Endodermal cell (in vitro differentiated cells): ENCODE data around the gene MIPEP. TPM values are rescaled to one million over a fixed set of nuclear protein-coding genes. Genes with fewer than 3 reads are reported as not detected.

Source experiments
- DNase-seq: peaks from one replicate; pipeline ENCODE4 v3.0.0-alpha.2; 2017
- H3K27ac ChIP-seq: 2 replicates; pipeline ENCODE4 v1.5.1; 2013; ENCODE audit warnings: mild to moderate bottlenecking, low read depth, low read length, moderate library complexity
- H3K27me3 ChIP-seq: 2 replicates; pipeline ENCODE4 v1.6.1; 2013; ENCODE audit warnings: mild to moderate bottlenecking, low read length, moderate library complexity; ENCODE audit not compliant: insufficient read depth, control insufficient read depth, poor library complexity, severe bottlenecking
- H3K36me3 ChIP-seq: 2 replicates; pipeline ENCODE4 v1.7.0; 2013; ENCODE audit warnings: mild to moderate bottlenecking, low read length, moderate library complexity; ENCODE audit not compliant: control insufficient read depth, insufficient read depth
- H3K4me1 ChIP-seq: one replicate; pipeline ENCODE4 v1.7.0; 2013; ENCODE audit warnings: low read length; ENCODE audit not compliant: control insufficient read depth, insufficient read depth
- H3K4me3 ChIP-seq: 2 replicates; pipeline ENCODE4 v1.5.1; 2013; ENCODE audit warnings: mild to moderate bottlenecking, low read length, moderate library complexity
- H3K9ac ChIP-seq: 2 replicates; pipeline ENCODE4 v1.6.1; 2013; ENCODE audit warnings: mild to moderate bottlenecking, low read length, moderate library complexity; ENCODE audit not compliant: poor library complexity, severe bottlenecking; ENCODE audit errors: extremely low read depth
- H3K9me3 ChIP-seq: 2 replicates; pipeline ENCODE4 v1.6.1; 2013; ENCODE audit warnings: mild to moderate bottlenecking, low read length, moderate library complexity; ENCODE audit not compliant: control insufficient read depth
- H3K27ac Mint-ChIP-seq: 2 replicates; pipeline ENCODE4 v1.8.0; 2020; ENCODE audit warnings: mixed read lengths
- H3K27me3 Mint-ChIP-seq: 2 replicates; pipeline ENCODE4 v1.8.0; 2021; ENCODE audit warnings: mild to moderate bottlenecking, mixed read lengths; ENCODE audit not compliant: insufficient read depth
- H3K36me3 Mint-ChIP-seq: 2 replicates; pipeline ENCODE4 v1.8.0; 2020; ENCODE audit warnings: low read depth, mixed read lengths
- H3K4me1 Mint-ChIP-seq: 2 replicates; pipeline ENCODE4 v1.8.0; 2020; ENCODE audit warnings: mixed read lengths
- H3K4me3 Mint-ChIP-seq: 2 replicates; pipeline ENCODE4 v1.8.0; 2020; ENCODE audit warnings: mild to moderate bottlenecking, moderate library complexity, mixed read lengths
- H3K9me3 Mint-ChIP-seq: 2 replicates; pipeline ENCODE4 v1.8.0; 2020; ENCODE audit warnings: mild to moderate bottlenecking, mixed read lengths
- WGBS, 2 experiments: methylation state at CpG; one replicate each; pipeline versions ENCODE4 v1.1.5 to v1.1.7; 2013; ENCODE audit warnings: missing lambda C conversion rate in 2 of 2, mixed read lengths in 1 of 2; ENCODE audit not compliant: insufficient coverage in 1 of 2, insufficient read length in 1 of 2; 5-methylcytosine and 5-hydroxymethylcytosine counted together
- total RNA-seq, 2 donors: library from RNA; stranded (reverse); fragmentation: NEBNext Ultra II Directional in 1 of 2; extraction: Animal tissue kit (Norgen Biotek cat#: 25700) in 1 of 2; gene quantifications; 2 replicates in 1 of 2; 3 replicates in 1 of 2; pipeline ENCODE4 v1.2.1, GENCODE V29; 2021
- TF ChIP-seq, protein P1 (sequence below): fragments of 200-600 bp; sonication (generic); conservative IDR thresholded peaks from 2 replicates; pipeline ENCODE4 v1.5.0; 2021; ENCODE audit warnings: antibody characterized with exemption, mild to moderate bottlenecking

Gene MIPEP
- total RNA-seq, 2 donors from 2014 or later = 23.1 to 23.9 TPM

DNA sequence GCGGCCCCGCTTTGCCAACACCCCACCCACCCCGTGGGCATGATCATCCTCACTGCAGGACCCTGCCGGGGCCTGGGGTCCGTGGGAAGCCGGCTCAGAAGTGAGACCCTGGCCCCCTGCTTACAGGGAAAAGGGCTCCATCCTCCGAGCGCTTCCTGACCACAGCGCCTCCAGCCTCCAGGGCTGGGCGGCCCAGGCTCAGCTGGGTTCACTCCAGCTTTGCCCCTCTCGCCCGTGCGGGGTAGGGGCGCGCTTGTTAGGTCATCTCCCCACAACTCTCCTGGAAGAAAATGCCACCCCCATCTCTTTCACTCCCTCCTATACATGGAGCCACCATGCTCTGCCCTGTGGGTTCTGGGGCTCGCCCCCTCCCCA, 14.7 kb upstream of the MIPEP start:
- no peaks in the 10 kb centered on the region for H3K9me3 Mint-ChIP-seq
- peak overlapping the region; percentile 45 for H3K4me3 Mint-ChIP-seq
- no peak for DNase-seq
- 55 to 68% methylated on average over 3 to 16 of the region's 16 CpGs for WGBS, 2 experiments
- H3K4me1 ChIP-seq = no peaks in the 10 kb centered on the region
- H3K27me3 Mint-ChIP-seq = peaks cover 27% of the 10 kb centered on the region
- H3K9me3 ChIP-seq = no peaks in the 10 kb centered on the region
- TF ChIP-seq, protein P1, sequence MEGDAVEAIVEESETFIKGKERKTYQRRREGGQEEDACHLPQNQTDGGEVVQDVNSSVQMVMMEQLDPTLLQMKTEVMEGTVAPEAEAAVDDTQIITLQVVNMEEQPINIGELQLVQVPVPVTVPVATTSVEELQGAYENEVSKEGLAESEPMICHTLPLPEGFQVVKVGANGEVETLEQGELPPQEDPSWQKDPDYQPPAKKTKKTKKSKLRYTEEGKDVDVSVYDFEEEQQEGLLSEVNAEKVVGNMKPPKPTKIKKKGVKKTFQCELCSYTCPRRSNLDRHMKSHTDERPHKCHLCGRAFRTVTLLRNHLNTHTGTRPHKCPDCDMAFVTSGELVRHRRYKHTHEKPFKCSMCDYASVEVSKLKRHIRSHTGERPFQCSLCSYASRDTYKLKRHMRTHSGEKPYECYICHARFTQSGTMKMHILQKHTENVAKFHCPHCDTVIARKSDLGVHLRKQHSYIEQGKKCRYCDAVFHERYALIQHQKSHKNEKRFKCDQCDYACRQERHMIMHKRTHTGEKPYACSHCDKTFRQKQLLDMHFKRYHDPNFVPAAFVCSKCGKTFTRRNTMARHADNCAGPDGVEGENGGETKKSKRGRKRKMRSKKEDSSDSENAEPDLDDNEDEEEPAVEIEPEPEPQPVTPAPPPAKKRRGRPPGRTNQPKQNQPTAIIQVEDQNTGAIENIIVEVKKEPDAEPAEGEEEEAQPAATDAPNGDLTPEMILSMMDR = no peak
- no peaks in the 10 kb centered on the region for H3K36me3 Mint-ChIP-seq
- no peak overlapping the region for H3K27ac Mint-ChIP-seq
- no peak overlapping the region for H3K4me3 ChIP-seq
- no peak overlapping the region for H3K27ac ChIP-seq
- no peaks in the 10 kb centered on the region for H3K36me3 ChIP-seq
- H3K4me1 Mint-ChIP-seq = peaks cover 3% of the 10 kb centered on the region
- H3K9ac ChIP-seq = no peak overlapping the region
- H3K27me3 ChIP-seq = peaks cover 23% of the 10 kb centered on the region

DNA sequence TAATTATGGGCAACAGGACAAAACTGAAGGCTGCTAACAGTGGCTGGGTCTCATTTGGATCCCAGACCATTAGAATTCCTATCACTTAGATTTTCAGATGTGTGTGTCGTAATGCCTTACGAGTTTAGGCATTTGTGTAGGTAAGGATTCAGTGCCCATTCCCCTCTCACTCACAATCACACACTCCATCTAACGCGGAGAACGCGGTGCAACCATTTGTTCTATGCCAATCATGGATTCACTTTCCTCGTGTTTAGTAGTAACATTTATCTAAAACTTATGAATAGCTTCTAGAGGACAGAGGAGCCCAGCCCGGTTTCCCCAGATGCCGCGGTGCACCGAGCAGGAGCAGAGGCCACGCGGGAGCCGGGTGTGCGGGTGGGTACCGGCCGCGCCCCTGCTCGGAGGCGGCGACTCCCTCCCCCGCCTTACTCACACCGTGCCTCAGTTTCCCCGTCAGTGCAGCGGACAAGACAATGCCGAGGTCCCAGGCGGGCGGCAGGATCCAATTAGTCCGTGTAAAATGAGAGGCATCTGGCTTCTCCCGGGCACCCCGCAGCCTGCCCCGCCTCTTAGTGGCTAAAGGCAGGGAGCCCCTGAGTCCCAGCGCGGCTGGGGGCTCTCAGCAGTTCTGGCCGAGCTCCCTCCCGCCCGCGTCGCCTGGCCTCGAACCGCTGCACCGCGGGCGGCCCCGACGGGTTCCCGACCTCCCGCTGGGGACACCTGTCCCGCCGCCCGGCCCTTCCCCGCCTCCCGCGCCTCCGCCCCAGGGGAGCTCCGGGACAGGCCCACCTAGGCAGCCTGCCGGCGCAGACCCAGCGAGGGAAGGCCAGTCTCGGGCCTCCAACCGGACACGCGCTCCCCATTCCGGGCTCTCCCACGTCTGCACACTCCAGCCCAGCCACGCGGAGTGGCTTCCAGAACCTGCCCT, 14.0 kb upstream of the MIPEP start:
- peak; percentile 62 for DNase-seq
- TF ChIP-seq, protein P1 = no peak
- 42 to 55% methylated on average over 38 to 67 of the region's 67 CpGs for WGBS, 2 experiments
- Histone ChIP-seq H3K9ac (no peak overlapping the region), H3K4me3 (no peak overlapping the region), H3K4me1 (no peaks in the 10 kb centered on the region), H3K27me3 (peaks cover 23% of the 10 kb centered on the region), H3K9me3 (no peaks in the 10 kb centered on the region), H3K36me3 (no peaks in the 10 kb centered on the region), H3K27ac (no peak overlapping the region)
- H3K4me1 Mint-ChIP-seq = peaks cover 3% of the 10 kb centered on the region
- no peaks in the 10 kb centered on the region for H3K36me3 Mint-ChIP-seq
- no peak overlapping the region for H3K27ac Mint-ChIP-seq
- peaks cover 27% of the 10 kb centered on the region for H3K27me3 Mint-ChIP-seq
- H3K4me3 Mint-ChIP-seq = peak overlapping the region; percentile 45
- H3K9me3 Mint-ChIP-seq = no peaks in the 10 kb centered on the region

DNA sequence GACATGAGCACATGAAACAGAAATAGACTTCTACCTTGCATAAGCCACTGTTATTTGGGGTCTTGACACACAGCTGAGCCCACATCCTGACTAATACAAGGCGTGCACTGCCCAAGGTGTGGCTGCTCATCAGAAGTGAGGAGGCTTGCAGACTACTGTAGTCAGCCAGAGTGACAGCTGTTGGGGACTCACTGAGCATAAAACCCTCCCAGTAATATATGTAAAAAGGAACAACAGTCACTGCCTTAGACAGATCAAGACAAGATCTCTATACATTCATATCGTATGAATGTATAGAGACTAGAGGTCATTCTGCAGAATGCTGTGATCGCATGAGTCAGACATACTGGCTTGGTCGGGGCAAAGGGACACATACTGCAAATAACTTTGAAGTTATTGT, 12.2 kb upstream of the MIPEP start:
- H3K4me1 Mint-ChIP-seq = peaks cover 3% of the 10 kb centered on the region
- DNase-seq = no peak
- TF ChIP-seq, protein P1 = no peak
- Histone ChIP-seq H3K4me1 (no peaks in the 10 kb centered on the region), H3K27ac (no peak overlapping the region), H3K9ac (no peak overlapping the region), H3K27me3 (peaks cover 23% of the 10 kb centered on the region), H3K4me3 (no peak overlapping the region), H3K9me3 (no peaks in the 10 kb centered on the region), H3K36me3 (no peaks in the 10 kb centered on the region)
- 91 to 92% methylated on average over 4 of the region's 4 CpGs for WGBS, 2 experiments
- no peak overlapping the region for H3K27ac Mint-ChIP-seq
- no peak overlapping the region for H3K4me3 Mint-ChIP-seq
- H3K9me3 Mint-ChIP-seq = no peaks in the 10 kb centered on the region
- H3K36me3 Mint-ChIP-seq = no peaks in the 10 kb centered on the region
- peaks cover 27% of the 10 kb centered on the region for H3K27me3 Mint-ChIP-seq
